WTC11 (cell line): Measurements from ENCODE around the gene KLHL26. TPM values are rescaled to one million over a fixed set of nuclear protein-coding genes. Genes with fewer than 3 reads are reported as not detected.

ENCODE experiments used
- ATAC-seq: fragments of 200-7000 bp; cut with Tn5 transposase; 2 replicates; pipeline ENCODE4 v1.10.0; 2021; ENCODE audit warnings: mild to moderate bottlenecking, moderate library complexity
- CTCF ChIA-PET: fragments of 300-600 bp; sonication (Branson Sonifier 250); formaldehyde crosslinking; loops from one replicate; lab custom pipeline; 2021; ENCODE audit warnings: antibody characterized with exemption; lab: Charles Lee
- POLR2A ChIA-PET: fragments of 350-600 bp; sonication (Branson Sonifier 250); formaldehyde crosslinking; loops from one replicate; lab custom pipeline; 2021; ENCODE audit warnings: antibody characterized with exemption; lab: Charles Lee
- DNase-seq: peaks from one replicate; pipeline ENCODE4 v3.0.0; 2021; ENCODE audit warnings: low spot score
- H3K27ac Mint-ChIP-seq: 2 replicates; pipeline ENCODE4 v1.8.0; 2021; ENCODE audit warnings: mixed read lengths
- H3K27me3 Mint-ChIP-seq: 2 replicates; pipeline ENCODE4 v1.8.0; 2021; ENCODE audit warnings: low read depth, mild to moderate bottlenecking, moderate library complexity, mixed read lengths
- H3K36me3 Mint-ChIP-seq: 2 replicates; pipeline ENCODE4 v1.8.0; 2021; ENCODE audit warnings: mixed read lengths
- H3K4me1 Mint-ChIP-seq: 2 replicates; pipeline ENCODE4 v1.8.0; 2022; ENCODE audit warnings: mixed read lengths
- H3K4me3 Mint-ChIP-seq: 2 replicates; pipeline ENCODE4 v1.8.0; 2021; ENCODE audit warnings: mild to moderate bottlenecking, moderate library complexity, mixed read lengths
- H3K9me3 Mint-ChIP-seq: 2 replicates; pipeline ENCODE4 v1.8.0; 2021; ENCODE audit warnings: mixed read lengths
- ELF4 ChIP-seq: sonication (generic); formaldehyde crosslinking; IDR thresholded peaks from 2 replicates; pipeline ENCODE4 v1.8.1; 2022; ENCODE audit warnings: low read depth, mild to moderate bottlenecking, moderate library complexity, missing genetic modification reagents
- GABPB1 ChIP-seq: sonication (generic); formaldehyde crosslinking; IDR thresholded peaks from 2 replicates; pipeline ENCODE4 v1.8.1; 2023; ENCODE audit warnings: mild to moderate bottlenecking, missing genetic modification reagents
- GTF2I ChIP-seq: fragments of 250-450 bp; sonication (Bioruptor Pico); conservative IDR thresholded peaks from 2 replicates; pipeline ENCODE4 v1.4.0; 2021; ENCODE audit warnings: mild to moderate bottlenecking
- JUN ChIP-seq: sonication (generic); formaldehyde crosslinking; IDR thresholded peaks from 2 replicates; pipeline ENCODE4 v1.8.0; 2023; ENCODE audit warnings: mild to moderate bottlenecking, missing genetic modification reagents
- NR2C2 ChIP-seq: sonication (generic); formaldehyde crosslinking; IDR thresholded peaks from 2 replicates; pipeline ENCODE4 v1.8.0; 2022; ENCODE audit warnings: mild to moderate bottlenecking, missing genetic modification reagents
- SP1 ChIP-seq: sonication (generic); formaldehyde crosslinking; conservative IDR thresholded peaks from 2 replicates; pipeline ENCODE4 v1.8.1; 2022; ENCODE audit warnings: missing genetic modification reagents
- ZBTB21 ChIP-seq: sonication (generic); formaldehyde crosslinking; IDR thresholded peaks from 2 replicates; pipeline ENCODE4 v1.8.1; 2023; ENCODE audit warnings: mild to moderate bottlenecking, missing genetic modification reagents, borderline replicate concordance
- ZBTB43 ChIP-seq: sonication (generic); formaldehyde crosslinking; IDR thresholded peaks from 2 replicates; pipeline ENCODE4 v1.8.1; 2023; ENCODE audit warnings: mild to moderate bottlenecking, missing genetic modification reagents
- ZNF219 ChIP-seq: sonication (generic); formaldehyde crosslinking; IDR thresholded peaks from 2 replicates; pipeline ENCODE4 v1.8.0; 2023; ENCODE audit warnings: missing genetic modification reagents, mild to moderate bottlenecking, borderline replicate concordance
- ZNF317 ChIP-seq: sonication (generic); formaldehyde crosslinking; IDR thresholded peaks from 2 replicates; pipeline ENCODE4 v1.8.1; 2023; ENCODE audit warnings: low read depth, mild to moderate bottlenecking, moderate library complexity, missing genetic modification reagents, borderline replicate concordance
- ZNF425 ChIP-seq: fragments of 250-450 bp; sonication (Bioruptor Pico); conservative IDR thresholded peaks from 2 replicates; pipeline ENCODE4 v1.9.0; 2021; ENCODE audit warnings: mild to moderate bottlenecking
- total RNA-seq: library from RNA; stranded (reverse); gene quantifications from 3 replicates; pipeline ENCODE4 v1.2.3, GENCODE V29; 2021
- TF ChIP-seq, protein P1 (sequence below): fragments of 250-450 bp; sonication (Bioruptor Pico); IDR thresholded peaks from 2 replicates; pipeline ENCODE4 v1.8.0; 2021; ENCODE audit warnings: mild to moderate bottlenecking
- TF ChIP-seq, protein P2 (sequence below): sonication (generic); formaldehyde crosslinking; IDR thresholded peaks from 2 replicates; pipeline ENCODE4 v1.8.1; 2023; ENCODE audit warnings: mild to moderate bottlenecking, missing genetic modification reagents, moderate library complexity
- TF ChIP-seq, protein P3 (sequence below): fragments of 200-600 bp; IDR thresholded peaks from 2 replicates; pipeline ENCODE4 v1.8.0; 2022; ENCODE audit warnings: antibody characterized with exemption
- TF ChIP-seq, protein P4 (sequence below): fragments of 250-450 bp; sonication (Bioruptor Pico); IDR thresholded peaks from 2 replicates; pipeline ENCODE4 v1.9.0; 2021; ENCODE audit warnings: mild to moderate bottlenecking
- TF ChIP-seq, protein P5 (sequence below): sonication (generic); formaldehyde crosslinking; IDR thresholded peaks from 2 replicates; pipeline ENCODE4 v1.8.0; 2023; ENCODE audit warnings: mild to moderate bottlenecking, missing genetic modification reagents
- TF ChIP-seq, protein P6 (sequence below): sonication (generic); formaldehyde crosslinking; IDR thresholded peaks from 2 replicates; pipeline ENCODE4 v1.8.0; 2023; ENCODE audit warnings: missing genetic modification reagents, mild to moderate bottlenecking, borderline replicate concordance

Gene KLHL26
- total RNA-seq, 1 experiment from 2014 or later: 13.1 TPM

- no peak for TF ChIP-seq NR2C2 (CRISPR knock-in tag)
- TF ChIP-seq, protein P1, sequence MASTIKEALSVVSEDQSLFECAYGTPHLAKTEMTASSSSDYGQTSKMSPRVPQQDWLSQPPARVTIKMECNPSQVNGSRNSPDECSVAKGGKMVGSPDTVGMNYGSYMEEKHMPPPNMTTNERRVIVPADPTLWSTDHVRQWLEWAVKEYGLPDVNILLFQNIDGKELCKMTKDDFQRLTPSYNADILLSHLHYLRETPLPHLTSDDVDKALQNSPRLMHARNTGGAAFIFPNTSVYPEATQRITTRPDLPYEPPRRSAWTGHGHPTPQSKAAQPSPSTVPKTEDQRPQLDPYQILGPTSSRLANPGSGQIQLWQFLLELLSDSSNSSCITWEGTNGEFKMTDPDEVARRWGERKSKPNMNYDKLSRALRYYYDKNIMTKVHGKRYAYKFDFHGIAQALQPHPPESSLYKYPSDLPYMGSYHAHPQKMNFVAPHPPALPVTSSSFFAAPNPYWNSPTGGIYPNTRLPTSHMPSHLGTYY (CRISPR knock-in tag): no peak
- TF ChIP-seq, protein P2, sequence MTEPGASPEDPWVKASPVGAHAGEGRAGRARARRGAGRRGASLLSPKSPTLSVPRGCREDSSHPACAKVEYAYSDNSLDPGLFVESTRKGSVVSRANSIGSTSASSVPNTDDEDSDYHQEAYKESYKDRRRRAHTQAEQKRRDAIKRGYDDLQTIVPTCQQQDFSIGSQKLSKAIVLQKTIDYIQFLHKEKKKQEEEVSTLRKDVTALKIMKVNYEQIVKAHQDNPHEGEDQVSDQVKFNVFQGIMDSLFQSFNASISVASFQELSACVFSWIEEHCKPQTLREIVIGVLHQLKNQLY (CRISPR knock-in tag): no peak
- TF ChIP-seq JUN (CRISPR knock-in tag): no peak
- TF ChIP-seq, protein P3, sequence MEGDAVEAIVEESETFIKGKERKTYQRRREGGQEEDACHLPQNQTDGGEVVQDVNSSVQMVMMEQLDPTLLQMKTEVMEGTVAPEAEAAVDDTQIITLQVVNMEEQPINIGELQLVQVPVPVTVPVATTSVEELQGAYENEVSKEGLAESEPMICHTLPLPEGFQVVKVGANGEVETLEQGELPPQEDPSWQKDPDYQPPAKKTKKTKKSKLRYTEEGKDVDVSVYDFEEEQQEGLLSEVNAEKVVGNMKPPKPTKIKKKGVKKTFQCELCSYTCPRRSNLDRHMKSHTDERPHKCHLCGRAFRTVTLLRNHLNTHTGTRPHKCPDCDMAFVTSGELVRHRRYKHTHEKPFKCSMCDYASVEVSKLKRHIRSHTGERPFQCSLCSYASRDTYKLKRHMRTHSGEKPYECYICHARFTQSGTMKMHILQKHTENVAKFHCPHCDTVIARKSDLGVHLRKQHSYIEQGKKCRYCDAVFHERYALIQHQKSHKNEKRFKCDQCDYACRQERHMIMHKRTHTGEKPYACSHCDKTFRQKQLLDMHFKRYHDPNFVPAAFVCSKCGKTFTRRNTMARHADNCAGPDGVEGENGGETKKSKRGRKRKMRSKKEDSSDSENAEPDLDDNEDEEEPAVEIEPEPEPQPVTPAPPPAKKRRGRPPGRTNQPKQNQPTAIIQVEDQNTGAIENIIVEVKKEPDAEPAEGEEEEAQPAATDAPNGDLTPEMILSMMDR: no peak
- no peak for TF ChIP-seq ZNF219 (CRISPR knock-in tag)
- TF ChIP-seq, protein P4, sequence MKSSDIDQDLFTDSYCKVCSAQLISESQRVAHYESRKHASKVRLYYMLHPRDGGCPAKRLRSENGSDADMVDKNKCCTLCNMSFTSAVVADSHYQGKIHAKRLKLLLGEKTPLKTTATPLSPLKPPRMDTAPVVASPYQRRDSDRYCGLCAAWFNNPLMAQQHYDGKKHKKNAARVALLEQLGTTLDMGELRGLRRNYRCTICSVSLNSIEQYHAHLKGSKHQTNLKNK (CRISPR knock-in tag): no peak
- TF ChIP-seq ZNF425: no peak
These were observed 30.3 kb upstream of the KLHL26 start, which contains the start of gene CRLF1 (continued) for GRCh38 chr19:18606281-18607225.

- Mint-ChIP-seq H3K27me3 (peaks cover 83% of the 10 kb centered on the region), H3K36me3 (no peaks in the 10 kb centered on the region), H3K4me3 (peak overlapping the region; percentile 67), H3K4me1 (peaks cover 50% of the 10 kb centered on the region), H3K27ac (no peak overlapping the region), H3K9me3 (no peaks in the 10 kb centered on the region)
- CTCF ChIA-PET: interaction anchor here (0.7 to 2.3 kb wide), 2 partner anchors 13 to 14 kb away, joined by 4 to 9 read pairs; no protein-coding TSS in a partner anchor
- no peak for ATAC-seq
- DNase-seq: no peak
- POLR2A ChIA-PET: interaction anchor here (0.5 to 0.6 kb wide), 3 partner anchors 13 to 302 kb away, joined by 3 to 7 read pairs (median 3); no protein-coding TSS in a partner anchor
- no peak for TF ChIP-seq ELF4 (CRISPR knock-in tag)
- TF ChIP-seq ZNF317: no peak
- no peak for TF ChIP-seq ZBTB43 (CRISPR knock-in tag)
- TF ChIP-seq SP1 (CRISPR knock-in tag): no peak
- no peak for TF ChIP-seq ZBTB21
- TF ChIP-seq, protein P5, sequence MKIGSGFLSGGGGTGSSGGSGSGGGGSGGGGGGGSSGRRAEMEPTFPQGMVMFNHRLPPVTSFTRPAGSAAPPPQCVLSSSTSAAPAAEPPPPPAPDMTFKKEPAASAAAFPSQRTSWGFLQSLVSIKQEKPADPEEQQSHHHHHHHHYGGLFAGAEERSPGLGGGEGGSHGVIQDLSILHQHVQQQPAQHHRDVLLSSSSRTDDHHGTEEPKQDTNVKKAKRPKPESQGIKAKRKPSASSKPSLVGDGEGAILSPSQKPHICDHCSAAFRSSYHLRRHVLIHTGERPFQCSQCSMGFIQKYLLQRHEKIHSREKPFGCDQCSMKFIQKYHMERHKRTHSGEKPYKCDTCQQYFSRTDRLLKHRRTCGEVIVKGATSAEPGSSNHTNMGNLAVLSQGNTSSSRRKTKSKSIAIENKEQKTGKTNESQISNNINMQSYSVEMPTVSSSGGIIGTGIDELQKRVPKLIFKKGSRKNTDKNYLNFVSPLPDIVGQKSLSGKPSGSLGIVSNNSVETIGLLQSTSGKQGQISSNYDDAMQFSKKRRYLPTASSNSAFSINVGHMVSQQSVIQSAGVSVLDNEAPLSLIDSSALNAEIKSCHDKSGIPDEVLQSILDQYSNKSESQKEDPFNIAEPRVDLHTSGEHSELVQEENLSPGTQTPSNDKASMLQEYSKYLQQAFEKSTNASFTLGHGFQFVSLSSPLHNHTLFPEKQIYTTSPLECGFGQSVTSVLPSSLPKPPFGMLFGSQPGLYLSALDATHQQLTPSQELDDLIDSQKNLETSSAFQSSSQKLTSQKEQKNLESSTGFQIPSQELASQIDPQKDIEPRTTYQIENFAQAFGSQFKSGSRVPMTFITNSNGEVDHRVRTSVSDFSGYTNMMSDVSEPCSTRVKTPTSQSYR (CRISPR knock-in tag): no peak
- TF ChIP-seq GTF2I (CRISPR knock-in tag): no peak
- TF ChIP-seq, protein P6, sequence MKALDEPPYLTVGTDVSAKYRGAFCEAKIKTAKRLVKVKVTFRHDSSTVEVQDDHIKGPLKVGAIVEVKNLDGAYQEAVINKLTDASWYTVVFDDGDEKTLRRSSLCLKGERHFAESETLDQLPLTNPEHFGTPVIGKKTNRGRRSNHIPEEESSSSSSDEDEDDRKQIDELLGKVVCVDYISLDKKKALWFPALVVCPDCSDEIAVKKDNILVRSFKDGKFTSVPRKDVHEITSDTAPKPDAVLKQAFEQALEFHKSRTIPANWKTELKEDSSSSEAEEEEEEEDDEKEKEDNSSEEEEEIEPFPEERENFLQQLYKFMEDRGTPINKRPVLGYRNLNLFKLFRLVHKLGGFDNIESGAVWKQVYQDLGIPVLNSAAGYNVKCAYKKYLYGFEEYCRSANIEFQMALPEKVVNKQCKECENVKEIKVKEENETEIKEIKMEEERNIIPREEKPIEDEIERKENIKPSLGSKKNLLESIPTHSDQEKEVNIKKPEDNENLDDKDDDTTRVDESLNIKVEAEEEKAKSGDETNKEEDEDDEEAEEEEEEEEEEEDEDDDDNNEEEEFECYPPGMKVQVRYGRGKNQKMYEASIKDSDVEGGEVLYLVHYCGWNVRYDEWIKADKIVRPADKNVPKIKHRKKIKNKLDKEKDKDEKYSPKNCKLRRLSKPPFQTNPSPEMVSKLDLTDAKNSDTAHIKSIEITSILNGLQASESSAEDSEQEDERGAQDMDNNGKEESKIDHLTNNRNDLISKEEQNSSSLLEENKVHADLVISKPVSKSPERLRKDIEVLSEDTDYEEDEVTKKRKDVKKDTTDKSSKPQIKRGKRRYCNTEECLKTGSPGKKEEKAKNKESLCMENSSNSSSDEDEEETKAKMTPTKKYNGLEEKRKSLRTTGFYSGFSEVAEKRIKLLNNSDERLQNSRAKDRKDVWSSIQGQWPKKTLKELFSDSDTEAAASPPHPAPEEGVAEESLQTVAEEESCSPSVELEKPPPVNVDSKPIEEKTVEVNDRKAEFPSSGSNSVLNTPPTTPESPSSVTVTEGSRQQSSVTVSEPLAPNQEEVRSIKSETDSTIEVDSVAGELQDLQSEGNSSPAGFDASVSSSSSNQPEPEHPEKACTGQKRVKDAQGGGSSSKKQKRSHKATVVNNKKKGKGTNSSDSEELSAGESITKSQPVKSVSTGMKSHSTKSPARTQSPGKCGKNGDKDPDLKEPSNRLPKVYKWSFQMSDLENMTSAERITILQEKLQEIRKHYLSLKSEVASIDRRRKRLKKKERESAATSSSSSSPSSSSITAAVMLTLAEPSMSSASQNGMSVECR: no peak
- TF ChIP-seq GABPB1 (CRISPR knock-in tag): no peak
These were observed 29.4 kb upstream of the KLHL26 start for GRCh38 chr19:18607226-18608101.
